ENCODE data around the gene ANXA5.
"Not testable (repeated sequence)": the region's sequence is repeated elsewhere in the genome, so short reads cannot be mapped to it uniquely, and the experiment has no call there.

Gene ANXA5

DNA sequence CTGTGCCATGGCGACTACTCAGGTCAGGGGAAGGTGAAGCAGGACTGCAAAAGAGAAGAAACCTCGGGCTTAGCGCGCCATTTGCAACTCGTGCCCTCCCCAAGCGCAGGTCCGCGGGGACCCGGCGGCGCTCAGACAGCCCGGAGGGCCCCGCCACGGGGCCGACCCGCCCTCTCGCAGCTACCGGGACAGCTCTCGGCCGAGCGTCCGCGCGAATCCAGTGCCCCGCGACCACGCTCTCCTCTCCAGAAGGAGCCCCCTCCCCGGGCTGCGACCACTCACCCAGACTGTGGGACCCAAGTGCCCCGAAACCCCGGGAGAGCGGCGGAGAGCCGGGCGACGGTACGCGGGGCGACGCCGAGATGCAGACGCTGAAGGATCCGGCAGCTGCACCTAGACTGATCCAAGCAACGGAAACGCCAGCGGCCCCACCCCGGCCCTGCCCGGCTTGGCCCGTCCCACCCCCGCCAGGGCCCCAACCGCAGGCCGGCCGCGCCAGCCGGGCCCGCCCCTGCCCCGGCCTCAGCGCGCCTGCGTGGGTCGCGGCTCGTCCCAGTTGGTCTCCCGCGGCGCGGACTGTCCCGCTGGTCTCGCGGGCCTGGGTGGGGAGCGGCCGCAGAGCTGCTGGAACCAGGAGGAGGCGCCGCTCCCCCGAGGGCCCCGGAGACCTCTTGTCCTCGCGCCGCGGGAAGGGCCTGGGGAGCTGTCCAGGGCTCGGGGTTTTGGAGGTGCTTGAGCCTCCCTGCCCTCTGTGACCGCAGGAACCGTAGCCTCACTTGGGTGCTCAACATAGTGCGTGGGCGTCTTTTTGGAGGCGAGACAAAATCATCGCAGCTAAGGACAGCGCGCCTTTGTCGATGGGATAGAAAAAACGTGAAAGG, at the start of gene ANXA5:
Gene ANXA5 (minus strand): TSS at position 400 of the 881 bp plus-strand sequence. CDS start 391 bp downstream, at position 9.
- DNase-seq = peak; percentile 60

DNA sequence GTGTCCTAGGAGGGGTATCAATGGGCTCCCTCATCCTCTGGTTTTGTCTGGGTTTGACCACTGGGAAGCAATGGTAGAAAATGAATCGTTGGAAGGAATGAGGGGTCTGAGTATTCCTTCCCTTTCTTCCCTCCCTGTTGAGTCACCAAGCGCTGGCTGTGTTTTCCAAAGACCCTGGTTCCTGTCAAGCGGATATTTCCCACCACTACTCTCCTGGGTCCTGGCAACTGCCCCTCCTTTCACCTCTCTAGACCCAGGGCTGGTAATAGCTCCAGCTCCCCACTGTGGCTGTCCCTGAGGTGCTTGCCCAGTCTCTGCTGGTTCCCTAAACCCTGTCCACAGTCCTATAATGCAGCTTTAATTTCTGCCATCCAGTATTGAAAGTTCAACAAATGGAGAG, 46.0 kb upstream of the ANXA5 start:
- DNase-seq = no peak

DNA sequence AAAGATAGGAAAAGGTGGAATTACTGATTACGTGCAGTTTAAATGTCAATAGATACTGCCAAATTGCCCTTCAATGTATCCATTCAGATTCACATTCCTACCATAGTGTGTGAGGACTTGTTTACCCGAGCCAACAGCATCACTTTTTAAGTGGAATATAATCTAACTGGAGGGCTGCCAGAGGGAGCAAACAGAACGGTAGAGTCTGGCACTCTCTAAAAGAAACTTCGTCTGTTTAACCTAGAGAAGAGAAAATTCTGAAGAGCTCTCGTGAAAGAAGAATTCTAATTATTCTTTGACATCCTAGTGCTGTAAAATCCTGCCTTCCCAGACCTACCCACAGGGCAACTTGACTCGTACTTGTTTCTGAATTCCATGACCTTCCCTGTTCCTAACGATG, 45.0 kb upstream of the ANXA5 start:
- DNase-seq = no peak

DNA sequence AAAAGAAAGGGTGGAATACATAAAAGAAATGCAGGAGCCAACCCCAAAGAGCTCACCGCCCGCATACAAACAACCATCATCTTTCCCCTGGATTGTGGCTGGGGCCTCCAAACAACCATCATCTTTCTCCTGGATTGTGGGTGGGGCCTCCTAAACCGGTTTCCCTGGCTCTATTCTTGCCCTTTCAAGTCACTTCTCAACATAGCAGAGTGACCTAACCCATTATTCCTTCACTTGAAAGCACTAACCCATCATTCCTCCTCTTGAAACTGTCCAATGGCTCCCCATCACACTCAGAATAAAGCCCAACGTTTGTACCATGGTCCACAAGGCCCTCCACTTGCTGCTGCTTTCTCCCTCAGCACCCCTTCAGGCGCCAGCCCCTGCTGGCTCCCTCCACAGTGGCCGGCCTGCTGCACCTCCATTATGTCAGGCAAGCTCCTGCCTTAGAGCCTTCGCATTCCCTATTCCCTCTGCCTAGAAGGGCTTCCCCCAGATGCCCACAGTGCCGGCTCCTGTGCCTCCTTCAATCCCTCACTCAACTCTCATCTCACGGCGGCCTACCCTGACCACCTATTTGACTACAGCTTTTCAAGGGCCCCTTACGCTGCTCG, 44.1 kb upstream of the ANXA5 start:
- DNase-seq = no peak

DNA sequence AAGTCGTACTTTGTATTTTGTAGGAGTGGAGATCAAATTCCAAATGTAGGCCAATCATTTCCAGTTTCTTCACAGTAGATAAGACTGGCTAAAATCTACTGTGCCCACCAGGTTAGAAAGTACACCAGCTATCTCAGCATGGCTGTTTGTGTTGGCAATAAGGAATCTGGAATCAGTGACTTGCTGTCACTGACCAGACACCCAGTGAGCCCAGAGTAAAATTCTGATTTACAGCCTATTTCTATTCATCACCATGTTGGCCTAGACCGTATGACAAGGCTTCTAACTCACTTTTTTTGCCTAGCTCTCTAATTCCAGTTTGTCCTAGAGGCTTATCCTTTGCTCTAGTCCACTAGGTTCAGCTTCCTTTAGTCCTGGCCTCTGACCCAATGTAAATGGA, 42.8 kb upstream of the ANXA5 start:
- DNase-seq = no peak

DNA sequence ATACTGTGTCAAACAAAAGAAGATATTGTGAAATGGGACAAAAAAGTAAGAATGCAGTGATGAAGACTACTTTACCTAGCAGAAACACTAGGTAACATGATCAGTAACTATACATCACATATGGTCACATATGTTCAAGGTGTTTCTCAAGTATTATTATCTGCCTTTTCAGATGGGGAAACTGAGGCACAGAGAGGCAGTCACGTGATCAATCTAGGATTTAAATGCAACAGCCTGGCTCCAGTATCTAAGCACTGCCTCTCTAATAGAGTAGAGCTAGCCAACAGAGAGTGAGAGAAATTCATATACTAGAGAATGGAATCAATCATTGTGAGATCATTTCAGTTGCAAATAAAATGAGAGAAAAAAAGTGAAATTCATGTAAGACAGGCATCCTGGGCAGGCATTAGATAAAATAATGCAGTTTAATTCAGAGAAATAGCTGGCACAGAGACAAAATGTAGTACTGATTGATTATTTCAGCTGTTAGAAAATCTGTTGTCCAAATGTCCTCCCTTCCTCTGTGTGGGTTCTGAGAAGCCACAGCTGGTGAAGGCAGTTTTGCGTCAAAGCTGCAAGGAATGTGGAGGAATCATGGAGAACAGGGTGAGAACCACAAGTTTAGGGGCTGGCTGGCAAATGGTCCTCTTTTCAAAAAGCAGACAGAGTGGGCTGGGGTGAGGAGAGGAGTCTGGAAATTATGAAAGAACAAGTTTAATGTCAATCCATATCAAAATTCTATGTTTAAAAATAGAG, 42.2 kb upstream of the ANXA5 start:
- no peak for DNase-seq

DNA sequence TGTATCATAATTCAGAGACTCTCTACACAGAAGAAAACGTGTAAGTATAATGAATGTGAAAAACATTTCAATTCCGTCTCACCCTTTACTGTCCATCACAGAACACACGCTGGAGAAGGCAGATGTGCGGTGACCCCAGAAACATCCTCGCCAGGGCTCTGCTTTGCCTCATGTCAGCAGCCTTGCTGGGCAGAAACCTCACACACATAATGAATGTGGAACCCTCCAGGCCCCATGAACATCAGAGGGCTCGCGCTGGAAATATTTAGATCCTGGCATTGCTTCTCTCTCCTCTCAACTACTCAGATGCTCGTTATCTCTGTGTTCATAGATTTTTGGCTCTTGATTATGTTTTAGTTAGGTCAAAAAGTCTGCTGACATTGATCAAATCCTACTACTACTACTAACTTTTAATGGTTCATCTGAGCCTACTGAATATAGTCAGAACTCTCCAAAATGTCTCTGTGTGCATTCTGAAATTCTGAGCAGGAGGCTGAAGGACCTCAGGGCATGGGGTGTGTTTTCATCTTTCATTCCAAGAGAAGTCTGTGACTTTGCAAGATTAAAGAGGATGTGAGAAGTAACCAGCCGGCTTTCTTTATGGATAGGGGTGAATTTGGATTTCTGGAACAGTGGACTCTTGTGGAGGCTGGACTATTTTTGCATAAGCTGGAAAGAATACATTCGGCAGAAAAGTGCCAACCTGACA, 41.2 kb upstream of the ANXA5 start:
- DNase-seq = no peak

DNA sequence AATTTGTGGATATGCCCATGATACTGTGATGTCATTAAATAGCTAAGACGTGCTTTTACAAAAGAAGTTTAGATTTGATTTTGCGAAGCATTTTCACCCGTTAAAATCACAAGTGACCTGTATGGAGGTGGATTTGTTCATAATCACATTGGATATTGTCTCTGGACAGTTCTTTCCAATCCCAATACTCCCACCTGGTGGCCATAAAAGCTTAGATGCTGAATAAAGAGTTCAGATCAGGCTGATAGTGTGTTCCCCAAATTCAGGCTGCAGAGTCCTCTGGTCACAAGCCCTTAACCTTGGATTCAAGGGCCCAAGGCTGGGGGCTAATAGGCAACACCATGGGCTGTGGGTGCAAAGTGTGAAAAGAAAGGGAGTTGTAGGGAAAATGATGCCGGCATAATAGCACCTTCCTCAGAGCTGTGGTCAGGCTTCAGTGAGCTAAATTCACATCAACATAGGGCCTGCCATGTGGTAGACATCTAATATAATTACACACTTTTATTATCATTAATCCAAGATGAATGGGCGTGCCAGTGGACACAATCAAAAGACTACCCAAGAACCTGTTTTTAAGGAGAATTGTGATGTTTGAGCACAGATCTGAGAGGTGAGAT, 40.1 kb upstream of the ANXA5 start:
- no peak for DNase-seq

DNA sequence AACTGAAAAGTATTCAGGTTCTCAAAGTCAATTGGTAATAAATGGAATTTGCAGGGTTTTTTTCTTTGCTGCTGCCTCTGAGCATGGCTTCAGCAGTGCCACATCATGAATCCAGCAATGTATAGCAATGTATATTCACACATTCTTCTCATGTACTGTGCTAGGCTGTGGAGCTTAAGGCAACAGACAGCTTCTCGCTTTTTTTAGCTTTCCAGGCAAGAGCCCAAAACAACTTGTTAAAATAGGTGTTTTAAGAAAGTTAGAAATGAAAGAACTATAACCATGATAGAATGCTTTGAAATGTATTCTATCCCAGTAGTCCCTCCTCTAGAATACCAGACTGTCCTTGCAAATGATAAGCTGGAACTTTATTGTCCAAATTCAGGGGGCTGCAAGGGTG, 37.8 kb upstream of the ANXA5 start:
- no peak for DNase-seq

DNA sequence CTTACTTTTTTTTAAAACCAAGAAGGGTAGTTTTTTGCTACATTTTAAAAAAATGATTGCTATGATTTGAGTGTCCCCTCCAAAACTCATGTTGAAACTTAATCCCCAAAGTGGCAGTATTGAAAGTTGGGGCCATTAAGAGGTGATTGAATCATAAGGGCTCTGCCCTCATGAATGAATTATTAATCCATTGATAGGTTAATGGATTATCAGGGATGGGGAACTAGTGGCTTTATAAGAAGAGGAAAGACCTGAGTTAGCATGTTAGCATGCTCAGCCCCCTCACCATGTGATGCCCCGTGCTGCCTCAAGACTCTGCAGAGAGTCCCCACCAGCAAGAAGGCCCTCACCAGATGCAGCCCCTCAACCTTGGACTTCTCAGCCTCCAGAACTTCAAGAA, 37.2 kb upstream of the ANXA5 start:
- DNase-seq = no peak

DNA sequence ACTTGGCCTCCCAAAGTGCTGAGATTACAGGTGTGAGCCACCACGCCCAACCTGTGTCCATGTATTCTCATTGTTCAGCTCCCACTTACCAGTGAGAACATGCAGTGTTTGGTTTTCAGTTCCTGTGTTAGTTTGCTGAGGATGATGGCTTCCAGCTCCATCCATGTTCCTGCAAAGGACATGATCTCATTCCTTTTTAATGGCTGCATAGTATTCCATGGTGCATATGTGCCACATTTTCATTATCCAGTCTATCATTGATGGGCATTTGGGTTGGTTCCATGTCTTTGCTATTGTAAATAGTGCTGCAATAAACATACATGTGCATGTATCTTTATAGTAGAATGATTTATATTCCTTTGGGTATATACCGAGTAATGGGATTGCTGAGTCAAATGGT, 33.0 kb upstream of the ANXA5 start:
- not testable (repeated sequence) for DNase-seq

DNA sequence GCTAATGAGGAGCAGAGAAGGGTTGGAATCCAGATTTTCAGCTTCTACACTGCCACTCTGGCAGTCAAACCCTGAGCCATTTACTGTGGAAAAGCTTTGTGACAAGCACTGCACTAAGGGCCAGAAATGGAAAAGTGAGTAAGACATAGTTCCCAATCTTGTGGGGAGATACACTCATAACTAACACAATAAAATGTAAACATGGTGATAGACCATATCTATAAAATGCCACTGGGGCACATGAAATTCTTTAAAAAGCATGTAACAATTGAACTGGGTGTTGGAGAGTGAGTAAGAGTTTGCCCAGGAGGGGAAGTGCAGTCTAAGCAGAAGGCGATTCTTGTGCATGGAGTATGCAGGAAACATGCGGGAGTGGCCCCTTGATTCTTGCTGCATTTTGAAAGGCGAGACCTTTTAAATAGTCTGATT, 32.0 kb upstream of the ANXA5 start:
- DNase-seq = no peak

DNA sequence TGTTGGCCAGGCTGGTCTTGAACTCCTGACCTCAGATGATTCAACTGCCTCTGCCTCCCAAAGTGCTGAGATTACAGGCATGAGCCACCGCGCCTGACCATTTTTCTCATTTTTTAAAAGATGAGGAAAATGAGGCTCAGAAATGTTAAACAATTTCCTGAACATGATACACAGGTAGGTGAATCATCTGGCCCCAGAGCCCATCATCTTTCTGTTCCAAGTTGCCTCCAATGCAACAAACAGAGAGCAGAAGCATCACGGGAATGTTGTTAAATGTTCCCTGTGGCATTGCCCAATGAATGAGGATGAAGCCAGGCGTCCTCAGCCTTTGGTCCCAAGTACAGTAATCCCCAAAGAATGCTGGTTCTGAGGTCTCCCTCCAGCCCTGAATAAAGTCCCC, 31.3 kb upstream of the ANXA5 start:
- no peak for DNase-seq

DNA sequence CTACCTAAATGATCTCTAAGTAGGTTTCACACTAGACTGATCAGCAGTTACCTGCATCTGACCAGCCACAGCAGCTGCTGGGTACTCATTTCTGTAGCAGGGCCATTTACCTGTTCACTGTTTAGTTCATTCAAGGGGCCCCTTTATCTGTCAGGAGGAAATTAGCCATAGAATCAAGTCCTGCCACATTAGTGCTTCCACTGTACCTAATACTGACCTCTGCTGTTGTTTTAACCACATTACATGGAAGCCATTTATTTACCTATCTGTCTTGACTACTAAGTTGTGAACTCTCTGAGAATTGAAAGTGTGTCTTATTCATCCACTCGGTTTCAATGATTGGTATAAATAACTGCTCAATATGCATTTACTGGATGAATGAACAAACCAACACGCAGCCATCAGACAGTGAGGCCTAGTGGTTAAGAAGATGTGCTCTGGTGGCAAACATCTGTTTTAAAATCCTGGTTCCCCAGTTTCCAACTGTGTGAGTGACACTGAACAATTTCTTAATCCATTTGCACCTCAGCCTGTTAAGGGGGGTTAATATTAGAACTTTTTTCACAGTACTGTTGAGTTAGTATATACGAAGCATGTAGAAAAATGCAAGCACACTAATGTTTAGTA, 30.0 kb upstream of the ANXA5 start:
- DNase-seq = no peak

DNA sequence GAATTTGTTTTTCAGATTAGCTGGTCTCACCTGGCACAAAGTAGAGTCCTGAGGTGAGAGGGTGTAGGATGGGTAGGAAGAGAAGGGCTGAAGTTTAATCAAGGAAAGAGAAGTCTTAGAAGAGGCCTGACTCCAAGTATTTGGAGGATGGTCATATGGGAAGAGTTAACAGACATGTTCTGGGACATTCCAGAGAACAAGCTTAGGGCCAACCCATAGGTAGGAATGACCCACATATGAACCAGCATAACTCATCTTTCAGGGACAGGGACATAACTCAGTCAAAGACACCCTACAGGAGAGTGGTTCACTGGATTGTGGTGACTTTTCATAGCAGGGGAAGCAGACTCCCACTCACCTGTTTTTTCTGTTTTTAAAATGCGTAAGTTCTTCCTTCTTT, 27.9 kb upstream of the ANXA5 start:
- no peak for DNase-seq

DNA sequence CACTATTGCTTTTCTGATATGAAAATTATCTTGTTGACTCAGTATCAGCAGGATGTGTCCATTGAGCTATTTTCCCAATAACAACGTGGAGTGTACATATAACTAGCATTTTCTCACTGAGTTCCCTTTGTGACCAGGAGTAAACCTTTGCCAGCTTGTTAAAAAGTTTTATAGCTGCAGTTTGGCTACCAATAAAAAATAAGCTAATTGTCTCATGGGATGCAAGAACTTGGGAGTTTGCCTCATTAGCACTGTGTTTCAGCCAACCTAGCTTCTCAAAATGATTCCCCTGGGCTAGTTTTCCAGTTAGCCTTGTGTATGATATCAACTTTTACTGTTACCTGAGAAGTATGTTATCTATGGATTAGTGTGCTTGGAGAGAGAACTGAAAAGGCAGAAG, 24.9 kb upstream of the ANXA5 start:
- no peak for DNase-seq

DNA sequence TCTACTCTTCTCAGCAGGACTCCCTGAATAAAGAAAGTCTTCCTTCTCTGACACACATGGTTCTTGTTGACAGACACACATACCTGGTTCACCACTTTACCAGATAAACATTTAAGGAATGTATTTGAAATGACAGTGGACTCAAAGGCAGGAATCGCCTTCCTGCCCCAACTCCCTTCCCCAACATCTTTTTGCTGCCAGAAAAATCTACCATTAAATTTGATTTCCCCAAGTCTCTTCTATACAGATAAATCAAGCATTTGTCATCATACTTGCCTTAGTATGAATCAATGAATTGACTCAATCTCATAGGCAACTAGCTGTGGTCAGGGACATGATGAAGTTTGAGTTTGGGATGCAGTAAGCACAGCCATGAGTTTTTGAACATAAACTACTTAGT, 23.3 kb upstream of the ANXA5 start:
- DNase-seq = no peak

DNA sequence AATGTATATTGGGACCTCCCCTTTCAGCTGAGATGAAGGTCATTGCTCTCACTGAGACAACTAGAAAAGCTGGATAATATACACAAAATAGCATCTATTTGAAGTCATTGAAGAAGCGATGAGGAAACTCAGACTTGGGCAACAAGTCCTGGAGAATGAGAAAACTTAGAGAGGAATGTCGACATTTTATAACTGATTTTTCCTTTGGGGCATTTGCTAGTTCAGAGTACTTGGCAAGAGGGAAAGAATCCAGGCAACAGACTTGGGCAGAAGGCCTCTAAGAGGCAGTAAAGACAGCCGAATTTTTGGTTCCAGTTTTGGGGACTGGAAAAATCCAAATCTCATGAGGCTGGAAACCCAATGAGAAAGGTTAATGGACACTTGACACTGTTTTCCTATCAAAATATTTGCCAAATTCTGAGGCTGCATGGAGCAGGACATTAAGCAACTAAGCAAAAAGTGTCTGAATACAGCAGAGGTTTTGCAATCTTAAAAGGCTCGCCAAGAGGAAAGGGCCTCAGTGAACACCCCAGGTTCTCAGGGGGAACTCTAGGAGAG, 21.0 kb upstream of the ANXA5 start:
- no peak for DNase-seq

DNA sequence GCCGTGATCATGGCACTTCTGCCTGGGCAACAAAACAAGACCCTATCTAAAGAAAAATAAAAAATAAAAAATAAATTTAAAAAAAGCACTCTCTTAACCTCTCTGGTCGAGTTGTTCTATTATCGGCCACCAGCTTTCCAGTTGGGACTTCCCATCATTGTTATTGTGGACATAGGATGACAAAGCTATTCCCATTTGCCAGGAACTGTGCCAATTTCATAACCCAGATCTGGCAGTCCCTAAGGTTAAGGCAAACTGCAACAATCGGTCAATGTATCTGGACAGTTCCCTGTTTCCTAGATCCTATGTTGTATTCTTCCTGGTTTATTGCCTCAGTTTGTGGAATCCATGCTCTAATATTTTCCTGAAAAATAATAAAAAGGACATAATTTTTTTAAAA, 17.8 kb upstream of the ANXA5 start:
- DNase-seq = no peak

DNA sequence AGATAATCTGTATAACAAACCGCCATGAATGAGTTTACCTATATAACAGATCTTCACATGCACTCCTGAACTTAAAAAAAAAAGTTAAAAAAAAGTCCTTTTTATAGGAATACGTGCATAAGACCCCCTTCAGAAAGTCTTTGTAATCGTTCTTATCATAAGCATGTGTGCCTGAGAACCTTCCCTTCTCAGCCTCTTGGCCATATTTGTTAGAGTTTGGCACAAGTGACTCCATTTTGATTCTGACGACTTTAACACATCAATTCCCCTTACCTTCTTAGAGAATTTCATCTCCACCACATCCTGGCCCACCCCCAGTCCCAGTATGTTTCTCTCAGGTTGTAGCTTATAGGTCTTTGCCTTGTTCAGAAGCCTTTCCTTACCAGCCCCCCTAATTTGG, 16.0 kb upstream of the ANXA5 start:
- DNase-seq = no peak

DNA sequence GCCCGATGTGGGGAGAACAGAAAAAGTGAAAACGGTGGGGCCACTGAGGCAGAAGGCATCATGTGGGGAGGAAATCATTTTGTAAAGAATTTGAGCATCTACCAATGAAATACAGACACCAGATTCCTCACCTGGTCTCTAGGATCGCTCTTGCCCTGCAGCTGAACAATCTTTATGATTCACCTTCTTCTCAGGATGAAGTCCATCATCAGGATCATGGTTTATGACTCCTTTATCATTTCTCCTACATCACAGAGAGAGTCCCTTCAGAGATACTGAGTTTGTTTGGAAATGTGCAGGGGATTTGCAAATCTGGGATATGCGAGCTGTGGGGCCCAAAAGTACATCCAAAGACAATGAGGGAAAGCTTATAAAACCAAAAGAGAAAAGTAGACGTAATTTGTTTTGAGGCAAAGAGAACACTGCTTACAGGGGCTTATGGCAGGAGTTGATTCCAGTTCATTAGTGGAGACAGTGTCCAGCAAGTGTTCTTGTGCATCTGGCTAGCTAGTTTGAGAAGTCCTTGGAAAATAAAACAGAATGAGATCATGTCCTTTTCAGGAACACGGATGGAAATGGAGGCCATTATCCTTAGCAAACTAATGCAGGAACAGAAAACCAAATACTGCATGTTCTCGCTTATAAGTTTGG, 15.3 kb upstream of the ANXA5 start:
- DNase-seq = no peak

Measured in NCI-H510A (cell line).